ENCODE measurements around the gene HRH3.

- TF ChIP-seq CTCF (IDR thresholded peaks at IDR 0.05; ENCODE audit: low read depth, low read length) (no peak), POLR2A (IDR thresholded peaks at IDR 0.05; ENCODE audit: extremely low read depth, insufficient read length) (no peak), MYC (IDR thresholded peaks at IDR 0.05; ENCODE audit: low read depth, low read length) (no peak)
- TF ChIP-seq, protein P1, sequence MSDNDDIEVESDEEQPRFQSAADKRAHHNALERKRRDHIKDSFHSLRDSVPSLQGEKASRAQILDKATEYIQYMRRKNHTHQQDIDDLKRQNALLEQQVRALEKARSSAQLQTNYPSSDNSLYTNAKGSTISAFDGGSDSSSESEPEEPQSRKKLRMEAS (IDR thresholded peaks at IDR 0.05; ENCODE audit: low read depth, low read length): no peak
Measured at GRCh38 chr20:62174870-62175624, 45.0 kb downstream of the HRH3 start.
